Lower leg skin (tissue), 3 donors: ENCODE data around the gene PTTG1IP.

Experiments
- CTCF ChIP-seq, 3 donors: fragments of 450-650 bp; IDR thresholded peaks; one replicate each; pipeline ENCODE4 v1.5.1; 2016; ENCODE audit warnings: antibody characterized with exemption in 3 of 3, mild to moderate bottlenecking in 3 of 3, moderate library complexity in 2 of 3
- POLR2A ChIP-seq, 2 donors: fragments of 450-650 bp; IDR thresholded peaks; one replicate each; pipeline ENCODE4 v1.6.1; 2016 to 2017; ENCODE audit warnings: antibody characterized with exemption in 2 of 2, mild to moderate bottlenecking in 1 of 2, moderate library complexity in 1 of 2

GRCh38 chr21:44909719-44910118 is 36.2 kb upstream of the PTTG1IP start:
- TF ChIP-seq CTCF (IDR thresholded peaks at IDR 0.05) = no peak
- no peak for TF ChIP-seq POLR2A (IDR thresholded peaks at IDR 0.05)
